HG02623 (cell line): Measurements from ENCODE around the gene MSH3.
"Not testable (repeated sequence)": the region's sequence is repeated elsewhere in the genome, so short reads cannot be mapped to it uniquely, and the experiment has no call there.

ENCODE experiments used
- ATAC-seq: cut with Tn5 transposase; IDR thresholded peaks from one replicate; pipeline ENCODE4 v1.9.1; 2021; ENCODE audit warnings: moderate library complexity; ENCODE audit not compliant: unreplicated experiment

The MSH3 gene

DNA sequence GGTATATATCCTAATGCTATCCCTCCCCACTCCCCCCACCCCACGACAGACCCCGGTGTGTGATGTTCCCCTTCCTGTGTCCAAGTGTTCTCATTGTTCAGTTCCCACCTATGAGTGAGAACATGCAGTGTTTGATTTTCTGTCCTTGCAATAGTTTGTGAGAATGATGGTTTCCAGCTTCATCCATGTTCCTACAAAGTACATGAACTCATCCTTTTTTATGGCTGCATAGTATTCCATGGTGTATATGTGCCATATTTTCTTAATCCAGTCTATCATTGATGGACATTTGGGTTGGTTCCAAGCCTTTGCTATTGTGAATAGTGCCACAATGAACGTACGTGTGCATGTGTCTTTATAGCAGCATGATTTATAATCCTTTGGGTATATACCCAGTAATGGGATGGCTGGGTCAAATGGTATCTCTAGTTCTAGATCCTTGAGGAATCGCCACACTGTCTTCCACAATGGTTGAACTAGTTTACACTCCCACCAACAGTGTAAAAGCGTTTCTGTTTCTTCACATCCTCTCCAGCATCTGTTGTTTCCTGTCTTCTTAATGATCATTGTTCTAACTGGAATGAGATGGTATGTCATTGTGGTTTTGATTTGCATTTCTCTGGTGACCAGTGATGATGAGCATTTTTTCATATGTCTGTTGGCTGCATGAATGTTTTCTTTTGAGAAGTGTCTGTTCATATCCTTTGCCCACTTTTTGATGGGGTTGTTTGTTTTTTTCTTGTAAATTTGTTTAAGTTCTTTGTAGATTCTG, 186.8 kb downstream of the MSH3 start:
- ATAC-seq, result not testable (repeated sequence)

DNA sequence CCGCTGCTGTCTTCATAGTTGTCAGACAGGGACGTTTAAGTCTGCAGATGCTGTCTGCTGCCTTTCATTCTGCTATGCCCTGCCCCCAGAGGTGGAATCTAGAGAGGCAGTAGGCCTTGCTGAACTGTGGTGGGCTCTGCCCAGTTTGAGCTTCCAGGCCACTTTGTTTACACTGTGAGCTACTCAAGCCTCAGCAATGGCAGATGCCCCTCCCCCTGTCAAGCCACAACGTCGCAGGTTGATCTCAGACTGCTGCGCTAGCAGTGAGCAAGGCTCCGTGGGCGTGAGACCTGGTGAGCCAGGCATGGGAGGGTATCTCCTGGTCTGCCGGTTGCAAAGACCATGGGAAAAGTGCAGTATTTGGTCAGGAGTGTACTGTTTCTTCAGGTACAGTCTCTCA, 192.0 kb downstream of the MSH3 start:
- ATAC-seq, result not testable (repeated sequence)

DNA sequence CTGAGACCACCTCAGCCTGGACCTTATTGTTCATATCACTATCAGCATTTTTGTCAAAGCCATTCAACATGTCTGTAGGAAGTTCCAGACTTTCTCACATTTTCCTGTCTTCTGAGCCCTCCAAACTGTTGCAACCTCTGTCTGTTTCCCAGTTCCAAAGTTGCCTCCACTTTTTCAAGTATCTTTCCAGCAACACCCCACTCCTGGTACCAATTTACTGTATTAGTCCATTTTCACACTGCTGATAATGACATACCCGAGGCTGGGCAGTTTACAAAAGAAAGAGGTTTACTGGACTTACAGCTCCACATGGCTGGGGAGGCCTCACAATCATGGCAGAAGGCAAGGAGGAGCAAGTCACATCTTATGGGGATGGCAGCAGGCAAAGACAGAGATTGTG, 195.7 kb downstream of the MSH3 start:
- ATAC-seq, result not testable (repeated sequence)

DNA sequence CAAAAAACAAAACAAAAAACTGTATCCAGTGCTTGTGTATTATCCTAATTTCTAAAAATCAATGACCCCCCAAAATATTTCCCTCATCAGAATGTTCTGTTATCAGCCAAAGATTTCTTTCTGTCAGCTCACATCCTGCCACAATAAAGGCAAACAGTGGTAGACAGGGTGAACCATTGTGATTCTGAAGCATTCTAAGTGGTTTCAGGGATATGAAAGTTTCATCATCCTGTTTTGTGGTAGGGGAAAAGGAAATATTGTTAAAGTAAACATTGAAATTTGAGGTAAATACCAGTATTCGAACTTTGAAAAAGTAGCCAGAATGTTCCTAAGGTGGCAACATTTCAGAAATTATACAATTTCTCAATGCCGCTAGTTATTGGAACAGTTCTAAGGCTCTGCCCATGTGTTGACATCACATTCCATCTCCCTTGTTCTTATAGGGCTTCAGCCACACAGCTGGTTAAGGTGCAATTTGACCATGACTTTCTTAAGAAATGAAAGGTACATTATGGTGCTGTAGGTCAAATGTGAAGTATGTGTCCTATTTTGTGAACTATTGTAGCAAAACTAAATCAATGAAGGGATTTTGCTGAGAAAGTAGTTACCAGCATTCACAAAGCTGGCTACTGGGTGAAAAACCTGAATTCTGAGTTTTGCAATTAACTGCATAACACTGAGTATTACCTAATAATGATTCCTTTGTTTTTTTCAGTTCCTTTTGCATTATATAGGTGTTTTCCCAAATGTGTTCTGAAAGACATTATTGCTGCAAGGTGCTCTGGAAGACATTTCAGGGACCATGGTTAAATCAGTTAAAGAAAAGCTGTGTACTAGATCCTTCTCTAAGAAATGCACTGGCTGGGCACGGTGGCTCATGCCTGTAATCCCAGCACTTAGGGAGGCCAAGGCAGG, 198.1 kb downstream of the MSH3 start:
- no peak for ATAC-seq

DNA sequence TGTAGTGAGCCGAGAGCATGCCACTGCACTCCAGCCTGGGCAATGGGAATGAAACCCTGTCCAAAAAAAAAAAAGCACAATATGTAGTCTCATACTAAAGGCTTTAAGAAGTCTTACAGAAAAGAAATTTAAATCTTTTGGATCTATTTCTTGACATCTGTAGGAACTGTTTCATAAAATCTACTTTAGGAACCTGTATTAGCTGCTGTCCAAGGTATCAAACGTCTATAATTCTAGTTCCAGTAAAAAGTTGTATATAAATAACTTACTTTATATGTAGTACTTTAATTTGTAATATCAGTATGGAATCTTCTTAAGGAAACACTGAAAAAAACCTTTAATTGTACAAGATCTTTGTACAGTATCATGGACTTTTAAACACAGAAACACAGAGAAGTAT, 199.0 kb downstream of the MSH3 start:
- ATAC-seq, result no peak

DNA sequence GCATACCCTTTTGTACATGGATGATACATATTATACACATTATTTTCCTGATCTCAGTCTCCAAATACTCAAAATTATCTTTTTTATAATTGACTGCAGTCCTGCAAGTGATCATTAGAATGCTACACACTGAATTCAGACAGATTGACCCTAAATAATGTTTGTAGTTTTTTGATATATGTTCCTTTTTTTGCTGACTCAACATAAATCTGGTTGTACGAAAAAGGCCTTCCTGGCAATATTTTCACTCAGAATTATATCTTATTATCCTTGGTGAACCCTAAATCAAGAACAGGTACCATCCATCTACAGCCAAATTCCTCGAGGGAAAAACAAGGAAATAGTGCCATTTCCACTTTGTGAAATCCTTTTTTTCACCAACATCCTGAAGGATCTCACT, 200.1 kb downstream of the MSH3 start:
- ATAC-seq, result no peak

DNA sequence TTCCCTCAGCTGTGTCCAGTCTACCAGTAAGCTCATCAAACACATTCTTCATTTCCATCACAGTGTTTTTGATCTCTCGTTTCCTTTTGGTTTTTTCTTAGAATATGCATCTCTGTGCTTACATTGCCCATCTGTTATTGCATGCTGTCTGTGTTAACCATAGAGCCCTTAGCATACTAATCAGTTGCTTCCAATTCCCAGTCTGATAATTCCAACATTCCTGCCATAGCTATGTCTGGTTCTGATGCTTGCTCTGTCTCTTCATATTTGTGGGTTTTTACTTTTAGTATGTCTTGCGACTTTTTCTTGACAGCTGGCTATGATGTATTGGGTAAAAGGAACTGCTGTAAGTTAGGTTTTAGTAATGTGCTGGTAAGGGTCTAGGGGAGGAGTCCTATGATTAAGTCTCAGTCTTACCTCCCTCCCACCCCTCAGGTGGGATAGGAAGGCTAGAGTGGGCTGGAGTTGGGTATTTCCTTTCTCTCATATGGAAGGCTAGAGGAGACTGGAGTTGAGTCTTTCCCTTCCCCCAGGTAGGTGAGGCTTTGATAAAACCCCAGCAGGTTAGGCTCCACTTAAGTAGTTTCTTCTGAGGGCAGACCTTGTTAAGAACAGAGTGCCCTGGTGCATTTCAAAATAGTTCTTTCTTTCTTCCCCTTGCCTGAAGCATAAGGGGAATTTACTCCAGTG, 206.6 kb downstream of the MSH3 start:
- ATAC-seq, result no peak

DNA sequence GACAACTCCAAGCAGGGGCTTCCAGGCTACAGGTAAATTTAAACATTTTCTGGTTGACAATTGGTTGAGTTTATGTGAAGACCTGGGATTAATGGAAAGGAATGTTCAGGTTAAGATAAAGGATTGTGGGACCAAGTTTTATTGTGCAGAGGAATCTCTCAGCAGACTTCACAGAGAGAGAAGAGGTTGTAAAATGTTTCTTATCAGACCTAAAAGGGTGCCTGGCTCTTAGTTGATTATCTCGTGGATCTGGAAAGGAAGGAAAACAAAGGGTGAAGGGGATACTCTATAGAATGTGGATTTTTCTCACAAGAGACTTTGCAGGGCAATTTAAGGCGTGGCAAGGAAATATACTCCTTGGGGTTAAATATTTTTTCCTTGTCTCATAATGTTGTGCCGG, 209.3 kb downstream of the MSH3 start:
- ATAC-seq, result no peak

DNA sequence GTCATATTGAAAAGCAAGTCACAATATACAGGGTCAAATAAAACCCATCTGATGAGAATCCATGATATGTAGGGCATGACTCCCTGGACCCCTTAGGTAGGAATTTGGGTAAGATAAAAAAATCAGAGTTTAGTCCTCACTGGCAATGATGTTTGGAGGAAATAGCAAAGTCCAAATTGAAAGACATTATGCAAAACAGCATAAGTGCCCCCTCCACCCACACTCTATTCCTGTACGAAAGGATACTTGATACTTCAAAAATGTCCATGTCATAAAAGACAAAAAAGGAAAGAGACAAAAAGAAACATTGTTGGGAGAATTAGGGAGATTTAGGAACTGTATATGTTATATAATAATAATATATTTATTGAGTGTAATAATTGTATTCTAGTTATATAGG, 209.7 kb downstream of the MSH3 start:
- no peak for ATAC-seq

DNA sequence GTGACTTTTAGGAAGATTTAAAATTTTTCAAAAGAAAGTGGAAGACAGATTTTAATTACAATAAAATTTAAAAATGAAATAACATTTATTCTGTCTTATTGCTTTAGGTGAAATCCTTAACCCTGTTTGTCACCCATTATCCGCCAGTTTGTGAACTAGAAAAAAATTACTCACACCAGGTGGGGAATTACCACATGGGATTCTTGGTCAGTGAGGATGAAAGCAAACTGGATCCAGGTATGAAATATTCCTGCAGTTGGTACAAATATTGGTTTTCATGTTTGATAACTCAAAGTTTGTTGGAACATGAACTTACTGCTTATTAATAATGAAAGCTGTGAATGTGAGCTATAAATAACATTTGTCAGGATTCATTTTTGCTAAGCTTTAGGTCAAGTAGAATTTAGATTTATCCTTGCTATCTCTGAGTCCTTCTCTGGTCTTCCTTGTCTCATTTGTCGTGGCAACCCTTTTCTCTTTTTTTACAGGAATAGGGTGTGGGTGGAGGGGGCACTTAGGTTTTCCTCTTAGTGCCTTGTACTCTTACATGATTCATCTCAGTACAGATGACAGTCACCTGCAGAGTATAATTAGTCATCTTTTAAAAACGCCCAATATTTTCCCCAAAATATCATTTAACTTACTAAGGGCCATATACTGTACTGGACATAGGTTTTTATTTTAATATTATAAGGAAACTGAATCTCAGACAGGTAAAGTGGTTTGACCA, 210.4 kb downstream of the MSH3 start:
- no peak for ATAC-seq

DNA sequence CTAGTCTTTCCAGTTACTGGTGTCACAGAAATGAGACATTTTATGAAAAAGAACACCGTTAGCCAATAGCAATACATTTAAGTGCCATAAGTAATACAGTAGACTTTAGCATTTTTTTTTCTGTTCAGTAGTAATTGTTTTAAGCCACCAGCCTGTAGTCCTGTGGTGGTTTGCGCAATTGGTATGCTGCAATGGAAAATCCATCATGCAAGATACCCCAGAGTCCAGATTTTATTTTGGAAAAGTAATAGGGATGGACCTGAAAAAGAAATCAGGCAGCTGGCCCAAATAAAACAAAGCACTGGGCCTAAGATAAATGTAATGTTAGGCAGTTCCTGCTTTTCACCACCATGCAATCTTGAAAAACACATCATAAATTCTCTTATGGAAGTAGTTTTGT, 211.1 kb downstream of the MSH3 start:
- ATAC-seq, result no peak

DNA sequence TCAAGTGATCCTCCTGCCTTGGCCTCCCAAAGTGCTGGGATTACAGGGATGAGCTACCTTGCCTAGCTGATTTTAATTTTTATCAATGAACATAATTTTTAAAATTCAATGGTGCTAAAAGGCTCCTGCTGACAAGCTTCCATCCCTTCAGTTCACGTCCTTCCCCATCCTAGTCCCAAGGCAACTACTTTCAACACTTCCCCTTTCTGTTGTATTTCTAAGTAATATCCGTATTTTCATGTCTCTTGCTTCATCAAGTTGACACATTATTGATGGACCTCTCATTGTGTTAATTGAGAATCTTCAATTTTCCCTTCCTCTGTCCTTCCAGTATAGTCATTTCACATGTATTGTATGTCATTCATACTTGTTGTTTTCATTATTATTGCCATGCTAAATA, 211.9 kb downstream of the MSH3 start:
- no peak for ATAC-seq

DNA sequence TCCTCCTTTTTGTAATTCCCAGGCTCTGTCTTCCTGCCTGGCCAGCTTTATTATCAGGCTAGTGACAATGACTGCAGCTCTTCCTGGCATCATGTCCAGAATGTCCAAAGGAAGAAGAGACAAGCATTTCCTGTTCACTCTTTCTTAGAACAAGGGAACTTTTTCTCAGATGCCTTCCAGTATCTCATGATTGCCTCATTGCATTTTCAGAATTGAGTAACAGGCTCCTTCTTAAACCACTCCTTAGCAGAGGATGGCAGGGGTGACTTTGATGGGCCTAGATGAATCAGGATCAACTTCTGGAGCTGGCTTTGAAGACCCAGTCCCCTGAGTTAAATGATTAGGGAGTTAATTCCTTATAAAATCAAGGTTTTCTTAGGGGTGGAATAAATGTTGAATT, 212.8 kb downstream of the MSH3 start:
- no peak for ATAC-seq

DNA sequence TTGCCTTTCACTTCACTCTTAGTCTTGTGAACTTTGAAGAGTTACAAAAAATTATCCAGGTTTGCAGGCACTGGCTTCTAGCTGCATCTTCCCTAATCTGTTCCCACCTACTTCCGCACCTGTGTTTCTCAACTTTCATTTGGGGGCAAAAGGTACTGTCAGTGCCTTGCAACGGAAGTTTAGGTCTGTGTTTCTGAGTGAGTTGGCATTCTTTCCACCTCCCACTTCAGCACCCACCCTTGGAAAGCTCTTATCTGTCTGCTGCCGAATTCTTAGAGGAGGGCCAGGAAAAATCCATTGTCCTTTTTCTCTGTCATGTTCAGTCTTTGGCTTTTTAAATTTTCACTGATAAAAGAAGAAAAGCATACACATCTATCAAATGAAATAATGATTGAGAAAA, 216.0 kb downstream of the MSH3 start:
- ATAC-seq, result no peak

DNA sequence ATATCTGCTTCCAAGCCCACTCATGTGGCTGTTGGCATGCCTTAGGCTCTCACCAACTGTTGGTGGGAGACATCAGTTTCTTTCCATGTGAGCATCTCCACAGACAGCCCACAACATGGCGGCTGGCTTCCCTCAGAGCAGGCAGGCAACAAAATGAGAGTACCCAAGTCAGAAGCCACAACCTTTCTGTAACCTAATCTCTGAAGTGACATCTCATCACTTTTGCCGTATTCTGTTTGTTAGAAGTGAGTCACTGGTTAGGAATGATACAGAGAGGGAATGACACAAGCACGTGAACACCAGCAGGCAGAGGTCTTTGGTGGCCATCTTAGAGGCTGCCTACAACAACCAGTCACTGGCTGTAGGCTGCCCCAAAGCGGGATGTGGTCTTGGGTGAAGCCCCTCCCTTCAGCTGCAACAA, 217.1 kb downstream of the MSH3 start:
- no peak for ATAC-seq

DNA sequence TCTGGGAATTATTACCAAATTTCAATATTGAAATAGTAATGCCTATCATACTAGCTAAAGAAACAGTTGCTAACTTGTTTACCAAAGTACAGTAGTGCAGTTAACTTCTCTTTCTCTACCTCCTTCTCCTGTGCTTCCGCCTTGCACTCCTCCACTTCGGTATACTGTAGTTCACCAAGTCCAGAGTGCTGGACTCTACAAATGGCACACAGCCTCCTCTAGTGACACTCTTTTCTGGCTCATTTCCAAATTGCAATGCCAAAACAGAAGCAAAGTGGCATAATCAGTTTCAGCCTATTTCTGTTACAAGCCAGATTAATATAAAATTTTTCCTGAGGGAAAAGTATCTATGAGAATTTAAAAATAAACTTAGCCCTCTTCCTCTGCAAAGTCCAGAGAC, 219.7 kb downstream of the MSH3 start:
- ATAC-seq, result no peak

DNA sequence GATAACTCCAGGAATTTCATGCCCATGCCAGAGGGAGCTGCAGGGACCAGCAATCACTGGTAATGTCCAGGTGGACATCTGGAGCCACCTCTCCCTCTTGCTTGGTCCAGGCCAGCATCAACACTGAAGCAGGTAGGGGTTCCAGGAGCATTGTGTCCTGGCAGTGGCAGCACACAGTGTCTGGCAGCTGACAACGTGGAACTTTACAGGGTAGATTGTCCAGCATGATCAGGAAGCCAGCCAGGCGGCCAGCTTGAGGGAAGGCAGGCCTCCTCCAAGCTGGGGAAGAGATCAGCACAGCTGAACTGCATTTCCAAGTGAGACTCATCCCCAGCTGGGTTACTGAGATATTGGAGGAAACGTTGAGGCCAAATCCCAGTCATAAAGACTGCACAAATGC, 223.1 kb downstream of the MSH3 start:
- ATAC-seq, result no peak

DNA sequence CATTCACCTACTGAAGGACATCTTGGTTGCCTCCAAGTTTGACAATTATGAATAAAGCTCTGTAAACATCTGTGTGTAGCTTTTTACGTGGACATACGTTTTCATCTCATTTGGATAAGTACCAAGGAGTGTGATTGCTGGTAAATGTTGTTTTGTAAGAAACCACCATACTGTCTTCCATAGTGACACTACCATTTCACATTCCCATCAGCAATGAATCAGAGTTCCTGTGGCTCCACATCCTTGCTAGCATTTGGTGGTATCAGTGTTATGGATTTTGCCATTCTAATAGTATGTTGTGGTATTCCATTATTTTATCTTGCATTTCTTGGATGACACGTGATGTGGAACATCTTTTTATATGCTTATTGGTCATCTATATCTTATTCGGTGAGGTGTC, 227.3 kb downstream of the MSH3 start:
- no peak for ATAC-seq

DNA sequence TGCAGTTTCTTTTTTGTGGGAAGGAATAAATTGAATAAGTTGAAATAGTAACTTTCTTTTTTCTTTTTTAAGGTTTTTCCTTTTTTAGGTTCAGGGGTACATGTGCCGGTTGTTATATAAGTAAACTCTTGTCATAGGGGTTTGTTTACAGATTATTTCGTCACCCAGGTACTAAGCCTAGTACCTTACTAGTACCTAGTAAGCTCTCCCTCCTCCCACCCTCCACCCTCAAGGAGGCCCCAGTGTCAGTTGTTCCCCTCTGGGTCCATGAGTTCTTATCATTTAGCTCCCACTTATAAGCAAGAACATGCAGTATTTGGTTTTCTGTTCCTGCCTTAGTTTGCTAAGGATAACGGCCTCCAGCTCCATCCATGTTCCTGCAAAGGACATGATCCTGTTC, 228.9 kb downstream of the MSH3 start:
- not testable (repeated sequence) for ATAC-seq

DNA sequence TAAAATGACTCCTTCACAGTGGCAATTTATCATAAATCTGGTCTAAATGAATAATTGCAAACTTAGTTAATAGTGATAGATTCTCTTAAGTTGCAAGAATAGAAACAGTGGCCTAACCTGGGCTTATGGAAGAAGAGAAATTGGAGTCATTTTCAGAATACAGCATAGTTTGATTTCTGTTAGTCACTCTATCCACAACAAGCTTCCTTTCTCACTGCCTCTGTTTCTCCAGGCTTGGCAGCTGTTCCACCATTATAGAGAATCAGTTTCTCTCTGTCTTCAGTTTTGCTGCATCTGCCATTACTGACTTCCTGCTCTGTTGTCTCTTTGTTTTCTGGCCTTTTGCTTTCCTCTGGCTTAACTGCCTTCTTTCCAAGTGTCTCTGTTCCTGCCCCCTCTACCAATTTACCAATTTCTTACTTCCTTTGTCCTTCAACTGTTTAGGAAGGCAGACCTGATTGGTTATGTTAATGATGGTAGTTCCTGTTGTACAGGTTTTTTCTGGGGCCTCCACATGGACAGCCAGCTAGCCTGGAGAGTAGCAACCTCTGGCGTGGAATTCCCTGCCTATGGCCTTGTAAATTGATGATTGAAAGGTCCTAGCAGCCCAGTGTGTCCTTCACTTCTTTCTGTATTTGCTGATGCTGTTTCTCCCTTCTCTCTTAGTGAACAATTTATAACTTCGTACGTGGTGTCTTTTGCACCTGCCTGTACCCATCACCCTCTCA, 229.8 kb downstream of the MSH3 start:
- ATAC-seq, result no peak
